Sigmoid colon (tissue), 7 donors: ENCODE data around the gene GPRIN1. TPM values are rescaled to one million over a fixed set of nuclear protein-coding genes. Genes with fewer than 3 reads are reported as not detected.

ENCODE experiments used
- DNase-seq: peaks from one replicate; pipeline ENCODE4 v3.0.0-alpha.2; 2019
- H3K27ac ChIP-seq, 4 donors: fragments of 200-600 bp; sonication (generic); one replicate each; pipeline ENCODE4 v1.5.1; 2016 to 2019; ENCODE audit warnings: mild to moderate bottlenecking in 1 of 4
- H3K27me3 ChIP-seq, 3 donors: fragments of 200-600 bp; sonication (generic); one replicate each; pipeline ENCODE4 v1.5.1; 2019; ENCODE audit warnings: mild to moderate bottlenecking in 1 of 3
- H3K36me3 ChIP-seq, 4 donors: fragments of 200-600 bp; sonication (generic); one replicate each; pipeline ENCODE4 v1.5.1; 2016 to 2019
- H3K4me1 ChIP-seq, 4 donors: fragments of 200-600 bp; sonication (generic); one replicate each; pipeline ENCODE4 v1.5.1; 2017 to 2019
- H3K4me3 ChIP-seq, 4 donors: fragments of 200-600 bp; sonication (generic); one replicate each; pipeline ENCODE4 v1.5.1; 2017 to 2019; ENCODE audit warnings: mild to moderate bottlenecking in 2 of 4, moderate library complexity in 1 of 4
- H3K9me3 ChIP-seq, 4 donors: fragments of 200-600 bp in 3 of 4; sonication (generic) in 3 of 4; one replicate each; pipeline versions ENCODE4 v1.5.1 to v1.6.1; 2013 to 2019
- CTCF ChIP-seq, 4 experiments: fragments of 450-650 bp in 3 of 4; fragments of 200-600 bp in 1 of 4; IDR thresholded peaks; one replicate each; pipeline ENCODE4 v1.5.1; 2016 to 2019; ENCODE audit warnings: antibody characterized with exemption in 4 of 4, mild to moderate bottlenecking in 3 of 4, moderate library complexity in 2 of 4
- EP300 ChIP-seq, 4 donors: sonication (generic); formaldehyde crosslinking; IDR thresholded peaks; one replicate each; pipeline ENCODE4 v1.6.1; 2017; ENCODE audit warnings: antibody characterized with exemption in 4 of 4
- POLR2A ChIP-seq, 2 donors: fragments of 450-650 bp; IDR thresholded peaks; one replicate each; pipeline ENCODE4 v1.6.1; 2016; ENCODE audit warnings: antibody characterized with exemption in 2 of 2, mild to moderate bottlenecking in 2 of 2, moderate library complexity in 2 of 2
- POLR2AphosphoS5 ChIP-seq, 4 donors: sonication (generic); formaldehyde crosslinking; IDR thresholded peaks; one replicate each; pipeline ENCODE4 v1.6.1; 2017; ENCODE audit warnings: antibody characterized with exemption in 4 of 4
- WGBS, 2 donors: extraction: QIAGEN DNeasy Blood & Tissue Kit; methylation state at CpG; one replicate each; pipeline ENCODE4 v1.1.7; 2013; 5-methylcytosine and 5-hydroxymethylcytosine counted together
- intact Hi-C: fragments of 100-400 bp; cut with DNase I; formaldehyde crosslinking; loops from one replicate; pipeline ENCODE4 v1.15.1; 2023
- polyA plus RNA-seq, 3 donors: library from polyadenylated mRNA; stranded (reverse); fragments of 200-250 nt; gene quantifications; one replicate each; pipeline ENCODE4 v1.2.3, GENCODE V29; 2013
- small RNA-seq, 3 donors: library from RNA; depleted of rRNA; stranded (forward); fragments of <200 nt; gene quantifications; one replicate each; pipeline ENCODE3, GENCODE V24; 2016
- total RNA-seq, 4 donors: library from RNA; depleted of rRNA; stranded (reverse); fragments of >200 nt; gene quantifications; one replicate each; pipeline ENCODE4 v1.1.0, GENCODE V29; 2016
- donor health status: healthy with polysubstance abuse.
- donor health status: Bipolar disorder and iron deficiency.
- donor health status: healthy.

The GPRIN1 gene
- total and polyA plus RNA-seq, 7 donors = 0.33 to 1.6 (median 0.69) TPM

GRCh38 chr5:176550275-176550831, 59.6 kb downstream of the GPRIN1 start:
- intact Hi-C loops = no loop called here
- H3K27ac ChIP-seq = no peak overlapping the region
- no peaks in the 10 kb centered on the region for H3K36me3 ChIP-seq

GRCh38 chr5:176549871-176550270, 60.1 kb downstream of the GPRIN1 start:
- Histone ChIP-seq H3K9me3 (no peaks in the 10 kb centered on the region), H3K27ac (no peak overlapping the region), H3K4me1 (peaks cover 0 to 9% (median 3%) of the 10 kb centered on the region in 4 donors), H3K4me3 (no peak overlapping the region), H3K27me3 (peaks cover 0 to 31% (median 8%) of the 10 kb centered on the region in 3 donors), H3K36me3 (no peaks in the 10 kb centered on the region)
- 65 to 86% methylated on average over 7 of the region's 7 CpGs for WGBS, 2 donors
- intact Hi-C loops = no loop called here
- no peak for TF ChIP-seq POLR2A (IDR thresholded peaks at IDR 0.05)
- TF ChIP-seq CTCF (IDR thresholded peaks at IDR 0.05) = no peak
- no peak for TF ChIP-seq POLR2AphosphoS5 (IDR thresholded peaks at IDR 0.05)
- no peak for TF ChIP-seq EP300 (IDR thresholded peaks at IDR 0.05)
- DNase-seq = no peak

More at GRCh38 chr5:176550275-176550831, 59.6 kb downstream of the GPRIN1 start:
- TF ChIP-seq CTCF (IDR thresholded peaks at IDR 0.05) = no peak
- no peak for TF ChIP-seq POLR2AphosphoS5 (IDR thresholded peaks at IDR 0.05)
- TF ChIP-seq EP300 (IDR thresholded peaks at IDR 0.05) = no peak
- TF ChIP-seq POLR2A (IDR thresholded peaks at IDR 0.05) = no peak
- H3K9me3 ChIP-seq = no peaks in the 10 kb centered on the region
- no peak for DNase-seq
- H3K4me3 ChIP-seq = no peak overlapping the region
- WGBS, 2 donors = 63% methylated on average over 16 of the region's 16 CpGs
- H3K27me3 ChIP-seq = peaks cover 0 to 31% (median 8%) of the 10 kb centered on the region in 3 donors
- H3K4me1 ChIP-seq = peaks cover 0 to 9% (median 3%) of the 10 kb centered on the region in 4 donors

GRCh38 chr5:176548967-176549444, 61.0 kb downstream of the GPRIN1 start, which contains the start of gene CDHR2:
Gene CDHR2, plus strand, starts transcription at chr5:176549342. Its CDS starts 16,011 bp downstream, at chr5:176565353.
- peaks cover 0 to 24% (median 2%) of the 10 kb centered on the region in 3 donors for H3K27me3 ChIP-seq
- peak within 1 kb of the TSS in 1 of 4 donors; percentile 1 for H3K27ac ChIP-seq
- no peaks in the 10 kb centered on the region for H3K36me3 ChIP-seq
- H3K9me3 ChIP-seq = no peaks in the 10 kb centered on the region
- intact Hi-C loops = no loop called here
- H3K4me1 ChIP-seq = peaks cover 0 to 10% (median 4%) of the 10 kb centered on the region in 4 donors
- no peak for DNase-seq
- no peak within 1 kb of the TSS for H3K4me3 ChIP-seq
- no peak for TF ChIP-seq CTCF (IDR thresholded peaks at IDR 0.05)
- TF ChIP-seq POLR2A (IDR thresholded peaks at IDR 0.05) = peak in 1 of 2 donors; percentile 12
- TF ChIP-seq POLR2AphosphoS5 (IDR thresholded peaks at IDR 0.05) = no peak
- WGBS, 2 donors = 23 to 65% methylated on average over 18 of the region's 18 CpGs

- H3K27me3 ChIP-seq = peaks cover 0 to 12% (median 0%) of the 10 kb centered on the region in 3 donors
- H3K27ac ChIP-seq = peak overlapping the region in 1 of 4 donors; percentile 23
These were observed 62.2 kb downstream of the GPRIN1 start for GRCh38 chr5:176547802-176548201.

More at GRCh38 chr5:176547802-176548201, 62.2 kb downstream of the GPRIN1 start:
- TF ChIP-seq POLR2A (IDR thresholded peaks at IDR 0.05) (peak in 1 of 2 donors; percentile 78), POLR2AphosphoS5 (IDR thresholded peaks at IDR 0.05) (peak in 3 of 4 donors; percentile 4 to 59 (median 7)), EP300 (IDR thresholded peaks at IDR 0.05) (no peak), CTCF (IDR thresholded peaks at IDR 0.05) (no peak)
- Histone ChIP-seq H3K4me3 (no peak overlapping the region), H3K4me1 (peaks cover 0 to 18% (median 6%) of the 10 kb centered on the region in 4 donors), H3K9me3 (no peaks in the 10 kb centered on the region), H3K36me3 (no peaks in the 10 kb centered on the region)
- intact Hi-C loops = no loop called here
- DNase-seq = no peak
- 15 to 63% methylated on average over 8 of the region's 8 CpGs for WGBS, 2 donors

Small RNA genes within 50 kb of the gene (small RNA-seq; reads per million reads assigned to genes)
- gene MIR4281 (0 reads per million in 3 donors), gene RF00019 (0 reads per million in 3 donors), gene RN7SL684P (0 reads per million in 3 donors)

Other genes with a start within 250 kb of the GPRIN1 start
- 100 to 1,000 TPM in 3 of 4 donors, 10 to 100 TPM in 1; 88.8 to 117 (median 108) TPM for gene KIAA1191, start 248.4 kb downstream of the GPRIN1 start, total RNA-seq
- gene KIAA1191, start 248.4 kb downstream of the GPRIN1 start, polyA plus RNA-seq = 100 to 1,000 TPM in 1 of 3 donors, 10 to 100 TPM in 2; 41.0 to 112 (median 62.5) TPM
- gene ARL10, start 244.7 kb downstream of the GPRIN1 start, total RNA-seq = 10 to 100 TPM in 2 of 4 donors, 1 to 10 TPM in 2; 5.6 to 16.9 (median 10.5) TPM
- 1 to 10 TPM in 1 of 3 donors, under 1 TPM in 2; 0.23 to 1.8 (median 0.60) TPM for gene ARL10, start 244.7 kb downstream of the GPRIN1 start, polyA plus RNA-seq
- 10 to 100 TPM in 1 of 4 donors, 1 to 10 TPM in 3; 4.4 to 17.8 (median 9.6) TPM for gene NOP16, start 221.6 kb downstream of the GPRIN1 start, total RNA-seq
- gene NOP16, start 221.6 kb downstream of the GPRIN1 start, polyA plus RNA-seq = 10 to 100 TPM; 21.3 to 50.7 (median 22.2) TPM
- gene HIGD2A, start 221.4 kb downstream of the GPRIN1 start, total RNA-seq = 100 to 1,000 TPM; 201 to 249 (median 235) TPM
- gene HIGD2A, start 221.4 kb downstream of the GPRIN1 start, polyA plus RNA-seq = 100 to 1,000 TPM; 207 to 457 (median 354) TPM
- 100 to 1,000 TPM; 129 to 163 (median 156) TPM for gene CLTB, start 193.6 kb downstream of the GPRIN1 start, total RNA-seq
- 100 to 1,000 TPM; 274 to 403 (median 280) TPM for gene CLTB, start 193.6 kb downstream of the GPRIN1 start, polyA plus RNA-seq
- 10 to 100 TPM; 18.5 to 24.6 (median 19.1) TPM for gene FAF2, start 161.8 kb downstream of the GPRIN1 start, total RNA-seq
- 10 to 100 TPM in 1 of 3 donors, 1 to 10 TPM in 2; 4.2 to 19.8 (median 4.4) TPM for gene FAF2, start 161.8 kb downstream of the GPRIN1 start, polyA plus RNA-seq
- gene RNF44, start 72.8 kb downstream of the GPRIN1 start, total RNA-seq = 10 to 100 TPM in 2 of 4 donors, 1 to 10 TPM in 2; 7.6 to 15.0 (median 11.1) TPM
- 10 to 100 TPM; 18.0 to 64.0 (median 25.4) TPM for gene RNF44, start 72.8 kb downstream of the GPRIN1 start, polyA plus RNA-seq
- 1 to 10 TPM in 1 of 4 donors, under 1 TPM in 1, not detected in 2; 0.71 to 1.1 TPM for gene CDHR2, start 60.8 kb downstream of the GPRIN1 start, total RNA-seq
- gene CDHR2, start 60.8 kb downstream of the GPRIN1 start, polyA plus RNA-seq = 10 to 100 TPM in 2 of 3 donors, 1 to 10 TPM in 1; 9.6 to 57.9 (median 47.9) TPM
- 1 to 10 TPM in 1 of 4 donors, not detected in 3; 2.2 TPM for gene SNCB, start 20.4 kb upstream of the GPRIN1 start, total RNA-seq
- gene SNCB, start 20.4 kb upstream of the GPRIN1 start, polyA plus RNA-seq = under 1 TPM in 1 of 3 donors, not detected in 2; 0.23 TPM
- under 1 TPM in 1 of 4 donors, not detected in 3; 0.36 TPM for gene EIF4E1B, start 20.5 kb upstream of the GPRIN1 start, total RNA-seq
- gene EIF4E1B, start 20.5 kb upstream of the GPRIN1 start, polyA plus RNA-seq = not detected
- gene TSPAN17, start 37.3 kb upstream of the GPRIN1 start, total RNA-seq = 10 to 100 TPM in 2 of 4 donors, 1 to 10 TPM in 2; 7.4 to 22.4 (median 9.7) TPM
- 10 to 100 TPM; 21.7 to 37.7 (median 25.2) TPM for gene TSPAN17, start 37.3 kb upstream of the GPRIN1 start, polyA plus RNA-seq
- gene UNC5A, start 200.4 kb upstream of the GPRIN1 start, total RNA-seq = not detected
- under 1 TPM in 2 of 3 donors, not detected in 1; 0.34 to 0.60 TPM for gene UNC5A, start 200.4 kb upstream of the GPRIN1 start, polyA plus RNA-seq